Osteocyte (in vitro differentiated cells): ENCODE results near the gene RUFY3. TPM values are rescaled to one million over a fixed set of nuclear protein-coding genes. Genes with fewer than 3 reads are reported as not detected.
"Not testable (repeated sequence)": the region's sequence is repeated elsewhere in the genome, so short reads cannot be mapped to it uniquely, and the experiment has no call there.

ENCODE experiments used
- DNase-seq: peaks from one replicate; pipeline ENCODE4 v3.0.0; 2021; ENCODE audit warnings: mixed read lengths; ENCODE audit not compliant: unreplicated experiment; ENCODE audit errors: extremely low spot score
- H3K27ac Mint-ChIP-seq: one replicate; pipeline ENCODE4 v1.8.0; 2021; ENCODE audit warnings: mild to moderate bottlenecking, mixed read lengths; ENCODE audit not compliant: unreplicated experiment
- H3K27me3 Mint-ChIP-seq: one replicate; pipeline ENCODE4 v1.8.0; 2021; ENCODE audit warnings: mixed read lengths; ENCODE audit not compliant: unreplicated experiment
- H3K36me3 Mint-ChIP-seq: one replicate; pipeline ENCODE4 v1.8.0; 2021; ENCODE audit warnings: mixed read lengths; ENCODE audit not compliant: unreplicated experiment
- H3K4me1 Mint-ChIP-seq: one replicate; pipeline ENCODE4 v1.8.0; 2021; ENCODE audit warnings: mixed read lengths; ENCODE audit not compliant: unreplicated experiment
- H3K4me3 Mint-ChIP-seq: one replicate; pipeline ENCODE4 v1.8.0; 2021; ENCODE audit warnings: mild to moderate bottlenecking, moderate library complexity, mixed read lengths; ENCODE audit not compliant: unreplicated experiment
- H3K9me3 Mint-ChIP-seq: one replicate; pipeline ENCODE4 v1.8.0; 2021; ENCODE audit warnings: mixed read lengths; ENCODE audit not compliant: unreplicated experiment
- total RNA-seq: library from RNA; stranded (reverse); gene quantifications from 2 replicates; pipeline ENCODE4 v1.2.1, GENCODE V29; 2021
- TF ChIP-seq, protein P1 (sequence below): fragments of 200-600 bp; sonication (generic); IDR thresholded peaks from 2 replicates; pipeline ENCODE4 v1.5.0; 2021; ENCODE audit warnings: antibody characterized with exemption, mild to moderate bottlenecking, moderate library complexity

RUFY3 gene
- total RNA-seq, 1 donor from 2014 or later: 73.5 TPM

GRCh38 chr4:70680934-70681333, 40.8 kb upstream of the RUFY3 start:
- Mint-ChIP-seq H3K27ac (no peak overlapping the region), H3K27me3 (peaks cover 44% of the 10 kb centered on the region), H3K36me3 (no peaks in the 10 kb centered on the region), H3K4me1 (no peaks in the 10 kb centered on the region), H3K4me3 (no peak overlapping the region), H3K9me3 (no peaks in the 10 kb centered on the region)
- DNase-seq: no peak
- TF ChIP-seq, protein P1, sequence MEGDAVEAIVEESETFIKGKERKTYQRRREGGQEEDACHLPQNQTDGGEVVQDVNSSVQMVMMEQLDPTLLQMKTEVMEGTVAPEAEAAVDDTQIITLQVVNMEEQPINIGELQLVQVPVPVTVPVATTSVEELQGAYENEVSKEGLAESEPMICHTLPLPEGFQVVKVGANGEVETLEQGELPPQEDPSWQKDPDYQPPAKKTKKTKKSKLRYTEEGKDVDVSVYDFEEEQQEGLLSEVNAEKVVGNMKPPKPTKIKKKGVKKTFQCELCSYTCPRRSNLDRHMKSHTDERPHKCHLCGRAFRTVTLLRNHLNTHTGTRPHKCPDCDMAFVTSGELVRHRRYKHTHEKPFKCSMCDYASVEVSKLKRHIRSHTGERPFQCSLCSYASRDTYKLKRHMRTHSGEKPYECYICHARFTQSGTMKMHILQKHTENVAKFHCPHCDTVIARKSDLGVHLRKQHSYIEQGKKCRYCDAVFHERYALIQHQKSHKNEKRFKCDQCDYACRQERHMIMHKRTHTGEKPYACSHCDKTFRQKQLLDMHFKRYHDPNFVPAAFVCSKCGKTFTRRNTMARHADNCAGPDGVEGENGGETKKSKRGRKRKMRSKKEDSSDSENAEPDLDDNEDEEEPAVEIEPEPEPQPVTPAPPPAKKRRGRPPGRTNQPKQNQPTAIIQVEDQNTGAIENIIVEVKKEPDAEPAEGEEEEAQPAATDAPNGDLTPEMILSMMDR: no peak

- Mint-ChIP-seq H3K27ac (no peak overlapping the region), H3K4me1 (no peaks in the 10 kb centered on the region), H3K4me3 (no peak overlapping the region), H3K36me3 (no peaks in the 10 kb centered on the region), H3K9me3 (no peaks in the 10 kb centered on the region), H3K27me3 (peaks cover 44% of the 10 kb centered on the region)
- TF ChIP-seq, protein P1: no peak
- DNase-seq: no peak
Observed at GRCh38 chr4:70681704-70682103, 40.1 kb upstream of the RUFY3 start.

DNA sequence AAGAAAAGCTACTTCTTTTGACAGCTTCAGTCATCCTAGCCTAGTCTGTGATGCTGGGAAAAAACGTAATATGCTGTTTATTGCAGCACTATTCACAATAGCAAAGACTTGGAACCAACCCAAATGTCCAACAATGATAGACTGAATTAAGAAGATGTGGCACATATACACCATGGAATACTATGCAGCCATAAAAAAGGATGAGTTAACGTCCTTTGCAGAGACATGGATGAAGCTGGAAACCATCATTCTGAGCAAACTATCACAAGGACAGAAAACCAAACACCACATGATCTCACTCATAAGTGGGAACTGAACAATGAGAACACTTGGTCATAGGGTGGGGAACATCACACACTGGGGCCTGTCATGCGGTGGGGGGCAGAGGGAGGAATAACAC, 39.6 kb upstream of the RUFY3 start:
- DNase-seq, H3K9me3 Mint-ChIP-seq: not testable (repeated sequence)

GRCh38 chr4:70687392-70687791, 34.4 kb upstream of the RUFY3 start:
- H3K27ac Mint-ChIP-seq: peak overlapping the region; percentile 98
- no peak for DNase-seq
- peaks cover 7% of the 10 kb centered on the region for H3K36me3 Mint-ChIP-seq

More for the DNA sequence above, 39.6 kb upstream of the RUFY3 start:
- H3K27ac Mint-ChIP-seq, H3K36me3 Mint-ChIP-seq, H3K4me1 Mint-ChIP-seq, H3K4me3 Mint-ChIP-seq: not testable (repeated sequence)
- peaks cover 44% of the 10 kb centered on the region for H3K27me3 Mint-ChIP-seq

DNA sequence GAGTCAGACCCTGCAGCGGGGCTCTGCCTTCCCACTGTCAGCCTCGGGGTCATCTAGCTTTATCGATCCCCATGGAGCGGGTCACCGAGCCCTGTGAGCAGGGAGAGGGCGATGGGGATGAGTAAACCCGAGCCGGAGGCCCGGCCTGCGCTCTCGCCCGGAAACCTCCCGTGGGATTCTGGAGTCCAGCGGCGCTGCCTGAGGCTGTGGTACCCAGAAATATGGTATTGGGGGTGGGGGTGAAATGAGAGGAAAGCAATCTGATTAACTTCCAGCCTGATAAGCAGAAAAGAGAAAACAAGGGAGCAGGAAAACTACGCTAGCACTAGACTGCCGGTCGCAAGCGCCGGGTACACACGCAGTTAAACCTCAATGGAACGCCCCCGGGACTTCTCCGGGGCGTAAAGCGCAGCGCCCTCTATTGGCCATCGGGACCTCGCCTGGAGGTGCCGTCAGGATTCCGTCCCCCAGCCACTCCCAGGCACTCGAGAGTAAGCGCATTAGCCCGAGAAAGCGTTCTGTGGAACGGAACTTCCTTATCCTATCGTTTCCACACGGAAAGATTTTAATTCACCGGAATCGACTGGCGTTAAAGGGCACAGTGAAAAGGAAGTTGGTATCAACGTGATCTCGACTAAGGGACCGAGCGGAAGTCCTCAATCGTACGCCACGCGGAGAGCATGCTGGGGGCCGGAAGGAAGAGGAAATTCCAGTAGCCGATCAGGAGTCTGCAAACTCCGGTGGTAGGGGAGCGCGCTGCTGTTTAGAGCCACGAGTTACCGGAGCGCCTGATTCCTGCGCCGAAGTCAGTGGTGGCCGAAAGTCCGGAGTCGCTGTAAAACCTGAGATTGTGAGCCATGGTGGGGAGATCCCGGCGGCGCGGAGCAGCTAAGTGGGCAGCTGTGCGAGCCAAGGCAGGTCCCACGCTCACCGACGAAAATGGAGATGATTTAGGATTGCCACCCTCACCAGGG, 33.7 kb upstream of the RUFY3 start, which contains the start of gene UTP3:
Gene UTP3 (plus strand): TSS at position 712 of the 974 bp plus-strand sequence. CDS start 146 bp downstream, at position 858.
- peak within 1 kb of the TSS; percentile 98 for H3K4me3 Mint-ChIP-seq
- no peaks in the 10 kb centered on the region for H3K9me3 Mint-ChIP-seq
- H3K27me3 Mint-ChIP-seq: peaks cover 13% of the 10 kb centered on the region
- H3K27ac Mint-ChIP-seq: peak within 1 kb of the TSS; percentile 98
- TF ChIP-seq, protein P1: peak; percentile 99
- H3K4me1 Mint-ChIP-seq: peaks cover 30% of the 10 kb centered on the region
- DNase-seq: peak; percentile 99
- H3K36me3 Mint-ChIP-seq: peaks cover 7% of the 10 kb centered on the region

More at GRCh38 chr4:70687392-70687791, 34.4 kb upstream of the RUFY3 start:
- peak overlapping the region; percentile 98 for H3K4me3 Mint-ChIP-seq
- TF ChIP-seq, protein P1: no peak
- peaks cover 30% of the 10 kb centered on the region for H3K4me1 Mint-ChIP-seq
- peaks cover 16% of the 10 kb centered on the region for H3K27me3 Mint-ChIP-seq
- H3K9me3 Mint-ChIP-seq: no peaks in the 10 kb centered on the region
